Epithelial cell of proximal tubule (primary cell): ENCODE results near the gene PCK1. TPM values are rescaled to one million over a fixed set of nuclear protein-coding genes. Genes with fewer than 3 reads are reported as not detected.

Experiments
- DNase-seq: peaks from one replicate; pipeline ENCODE4 v3.0.0-alpha.2; 2011; ENCODE audit warnings: low read depth
- H3K4me3 ChIP-seq: 2 replicates; pipeline ENCODE4 v1.5.1; 2011; ENCODE audit warnings: low read depth, mild to moderate bottlenecking, low read length
- CTCF ChIP-seq: conservative IDR thresholded peaks from 2 replicates; pipeline ENCODE4 v1.5.1; 2012; ENCODE audit warnings: low read depth, mild to moderate bottlenecking, low read length
- total RNA-seq: library from RNA; depleted of rRNA; stranded (reverse); fragments of >200 nt; gene quantifications from 2 replicates; pipeline ENCODE4 v1.2.3, GENCODE V29; 2015

PCK1 gene
- total RNA-seq, 1 donor from 2014 or later = not detected

DNA sequence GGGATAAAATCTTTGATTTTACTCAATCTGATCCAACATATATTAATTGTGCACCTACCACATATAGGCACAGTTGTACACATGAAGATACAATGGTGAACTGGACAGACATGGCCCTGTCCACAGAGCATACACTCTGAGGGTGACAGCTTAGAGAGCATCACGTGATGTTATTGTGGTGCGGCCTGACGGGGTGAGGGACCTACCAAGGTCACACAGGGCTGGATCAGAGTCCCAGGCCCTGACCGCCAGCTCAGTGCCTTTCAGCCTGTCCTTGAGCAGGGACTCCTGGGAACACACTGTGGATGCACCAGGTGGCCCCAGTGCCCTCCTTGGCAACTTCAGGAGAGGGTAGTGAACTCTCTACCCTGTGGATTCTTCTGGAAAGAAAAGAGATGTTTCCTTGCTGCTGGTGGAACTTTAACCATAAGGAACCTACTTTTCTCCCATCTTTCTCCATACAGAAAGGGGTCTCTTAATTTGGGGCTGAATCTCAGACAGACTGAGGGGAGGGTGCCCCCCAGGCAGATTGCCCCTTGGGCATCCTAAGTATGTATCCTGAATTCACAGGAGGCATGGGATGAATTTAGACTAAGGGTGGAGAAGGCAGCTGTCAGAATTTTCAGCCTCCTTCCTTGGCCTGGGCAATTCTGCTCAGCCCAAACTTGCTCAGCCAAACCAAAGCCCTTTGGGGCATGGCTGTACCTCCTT lies 26.5 kb downstream of the PCK1 start:
- no peak for DNase-seq
- no peak overlapping the region for H3K4me3 ChIP-seq
- no peak for TF ChIP-seq CTCF

GRCh38 chr20:57587989-57588377 lies 27.1 kb downstream of the PCK1 start:
- TF ChIP-seq CTCF = no peak
- no peak overlapping the region for H3K4me3 ChIP-seq
- DNase-seq = no peak

- no peak for TF ChIP-seq CTCF
- no peak for DNase-seq
- H3K4me3 ChIP-seq = no peak overlapping the region
These were observed 27.7 kb downstream of the PCK1 start for GRCh38 chr20:57588596-57588995.

- no peak for DNase-seq
- H3K4me3 ChIP-seq = no peak overlapping the region
- no peak for TF ChIP-seq CTCF
These were observed 28.3 kb downstream of the PCK1 start for GRCh38 chr20:57589123-57589727.

- DNase-seq = no peak
- no peak for TF ChIP-seq CTCF
- H3K4me3 ChIP-seq = no peak overlapping the region
These were observed 29.0 kb downstream of the PCK1 start for GRCh38 chr20:57589728-57590484.

DNA sequence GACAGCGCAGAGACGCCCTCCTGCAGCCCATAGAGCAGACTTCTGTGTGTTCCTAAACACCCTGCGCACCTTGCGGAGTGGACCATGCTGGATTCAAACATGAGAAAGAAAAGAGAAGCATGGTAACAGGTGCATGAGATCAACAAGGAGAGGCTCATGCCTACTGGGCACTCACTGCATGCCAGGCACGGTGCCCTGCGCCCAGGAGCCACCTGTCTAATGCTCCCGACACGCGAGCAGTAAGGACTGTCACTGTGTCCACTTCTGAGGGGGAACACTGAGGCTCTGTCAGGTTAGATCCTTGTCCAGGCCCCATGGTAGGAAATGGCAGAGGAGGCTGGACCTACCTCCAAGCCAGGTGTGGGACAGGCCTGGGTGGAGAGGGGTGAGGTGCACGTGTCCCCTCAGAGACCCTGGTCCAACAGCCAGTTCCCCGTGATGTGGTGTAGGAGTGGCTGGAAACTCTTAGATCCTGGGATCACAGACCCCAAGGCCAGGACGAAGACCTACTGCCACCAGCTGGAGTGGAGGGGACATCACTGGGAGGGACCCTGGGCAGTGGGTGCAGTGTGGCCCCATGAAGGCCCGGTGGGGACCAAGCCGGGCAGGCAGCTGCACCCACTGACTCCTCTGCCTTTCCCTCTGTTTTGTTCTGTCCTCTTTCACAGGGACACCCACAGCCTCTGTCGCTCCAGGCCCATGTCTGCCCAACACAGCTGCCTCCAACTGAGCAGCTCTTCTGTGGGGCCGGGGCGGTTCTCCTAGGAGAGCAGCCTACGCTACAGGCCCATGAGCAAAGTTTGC lies 29.8 kb downstream of the PCK1 start:
- DNase-seq = no peak
- H3K4me3 ChIP-seq = no peak overlapping the region
- TF ChIP-seq CTCF = no peak
